HG02870 (cell line): ENCODE results near the gene MMRN2.

Source experiments
- ATAC-seq: cut with Tn5 transposase; IDR thresholded peaks from one replicate; pipeline ENCODE4 v1.9.1; 2021; ENCODE audit warnings: mild to moderate bottlenecking, moderate library complexity; ENCODE audit not compliant: unreplicated experiment

Gene MMRN2

DNA sequence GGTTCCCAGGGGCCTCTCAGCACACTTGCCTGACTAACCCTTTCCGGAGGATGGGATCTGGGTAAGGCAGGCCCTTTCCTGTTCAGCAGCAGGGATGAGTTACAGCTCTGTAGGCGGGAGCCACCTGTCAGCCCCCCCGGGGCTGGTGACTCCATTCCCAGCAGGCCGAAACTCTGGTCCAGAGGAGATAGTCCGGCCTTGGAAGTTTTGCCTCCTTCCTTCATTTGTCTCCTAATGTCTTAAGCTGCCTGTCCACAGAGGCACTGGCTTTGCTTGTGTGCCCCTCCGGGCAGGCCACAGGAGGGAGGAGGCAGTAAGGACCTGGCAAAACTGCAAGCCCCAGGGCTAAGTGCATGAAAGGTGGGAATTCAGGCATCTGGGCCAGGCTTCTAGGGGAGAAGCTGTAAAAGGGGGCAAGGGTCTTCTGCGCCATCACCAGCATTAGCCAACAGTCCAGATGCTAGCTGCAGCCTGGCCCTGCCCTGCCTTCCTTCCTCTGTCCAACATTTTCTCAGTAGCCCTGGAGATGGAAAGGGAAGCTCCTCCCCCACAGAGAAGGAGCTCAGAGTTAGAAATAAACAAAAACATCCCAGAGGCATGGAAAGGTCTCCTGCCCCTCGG, 12.1 kb upstream of the MMRN2 start:
- no peak for ATAC-seq

DNA sequence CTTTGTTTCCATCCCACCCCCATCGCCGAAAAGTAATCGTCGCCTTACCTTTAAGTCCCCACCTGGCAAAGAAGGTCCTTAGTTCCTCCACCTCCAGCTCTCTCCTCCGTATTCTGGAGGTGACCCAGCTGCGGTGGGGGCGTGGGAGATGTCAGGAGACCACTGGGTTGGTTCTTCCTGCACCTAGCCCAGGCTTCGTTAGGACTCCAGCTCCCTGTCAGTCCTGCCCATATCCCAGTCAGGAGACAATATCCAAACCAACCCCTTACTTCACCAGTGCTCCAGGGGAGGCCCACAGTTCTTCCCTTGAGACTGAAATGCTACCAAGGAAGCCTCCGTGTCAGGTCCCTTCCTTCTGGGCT, 11.6 kb upstream of the MMRN2 start:
- no peak for ATAC-seq

DNA sequence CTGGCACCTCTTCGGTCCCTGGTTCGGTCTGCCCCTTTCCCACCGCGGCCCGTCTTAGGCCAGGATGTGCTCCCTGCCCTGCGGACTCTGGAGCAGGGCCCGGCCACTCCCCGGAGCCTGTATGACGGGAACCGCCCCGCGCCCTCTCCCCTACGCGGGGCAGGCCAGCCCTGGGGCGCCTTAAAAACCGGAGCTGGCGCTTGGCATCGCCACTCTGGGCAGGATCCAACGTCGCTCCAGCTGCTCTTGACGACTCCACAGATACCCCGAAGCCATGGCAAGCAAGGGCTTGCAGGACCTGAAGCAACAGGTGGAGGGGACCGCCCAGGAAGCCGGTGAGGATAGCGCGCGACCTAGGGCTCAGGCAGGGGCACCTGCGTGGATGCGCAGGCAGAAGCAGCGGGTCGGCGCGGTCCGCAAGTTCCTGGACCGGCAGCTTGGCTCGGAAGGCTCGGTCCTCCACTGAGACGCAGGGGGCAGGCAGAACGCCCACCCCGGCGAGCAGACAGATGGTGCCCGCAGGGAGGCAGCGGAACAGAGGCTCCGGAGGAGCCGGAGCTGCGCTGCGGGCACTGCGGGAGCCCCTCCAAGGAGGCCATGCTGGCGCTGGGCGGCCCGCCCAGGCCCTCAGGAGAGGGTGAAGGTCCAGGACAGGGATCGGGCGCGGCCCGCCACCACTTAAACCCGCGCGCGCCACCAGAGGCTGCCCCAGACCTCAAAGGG, 11.0 kb upstream of the MMRN2 start, which contains the start of gene ADIRF:
ADIRF (plus strand) TSS at position 212 of the 723 bp plus-strand sequence; CDS start at position 275, 63 bp downstream.
- ATAC-seq: no peak

DNA sequence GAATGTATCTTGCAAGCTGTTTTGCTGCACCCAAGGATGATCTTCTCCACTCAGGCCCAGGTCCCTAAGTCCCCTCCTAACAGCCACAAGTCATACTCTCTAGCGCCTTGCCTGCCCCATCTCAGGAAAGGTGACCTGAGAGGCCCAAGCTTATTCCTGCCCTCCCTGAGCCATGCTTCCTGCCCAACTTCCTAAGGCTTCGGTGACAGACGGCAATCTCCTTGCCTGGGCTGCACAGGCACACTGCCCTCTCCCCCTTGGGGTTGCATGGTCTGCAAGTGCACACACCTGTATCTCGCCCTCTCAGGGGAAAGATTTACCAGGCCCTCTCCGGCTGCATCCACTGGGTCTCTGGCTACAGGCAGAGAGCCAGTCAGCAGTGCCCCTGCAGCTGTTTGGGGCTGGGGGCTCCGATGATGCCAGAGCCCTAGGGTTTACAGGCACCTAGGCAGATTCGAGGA, 10.1 kb upstream of the MMRN2 start:
- no peak for ATAC-seq

DNA sequence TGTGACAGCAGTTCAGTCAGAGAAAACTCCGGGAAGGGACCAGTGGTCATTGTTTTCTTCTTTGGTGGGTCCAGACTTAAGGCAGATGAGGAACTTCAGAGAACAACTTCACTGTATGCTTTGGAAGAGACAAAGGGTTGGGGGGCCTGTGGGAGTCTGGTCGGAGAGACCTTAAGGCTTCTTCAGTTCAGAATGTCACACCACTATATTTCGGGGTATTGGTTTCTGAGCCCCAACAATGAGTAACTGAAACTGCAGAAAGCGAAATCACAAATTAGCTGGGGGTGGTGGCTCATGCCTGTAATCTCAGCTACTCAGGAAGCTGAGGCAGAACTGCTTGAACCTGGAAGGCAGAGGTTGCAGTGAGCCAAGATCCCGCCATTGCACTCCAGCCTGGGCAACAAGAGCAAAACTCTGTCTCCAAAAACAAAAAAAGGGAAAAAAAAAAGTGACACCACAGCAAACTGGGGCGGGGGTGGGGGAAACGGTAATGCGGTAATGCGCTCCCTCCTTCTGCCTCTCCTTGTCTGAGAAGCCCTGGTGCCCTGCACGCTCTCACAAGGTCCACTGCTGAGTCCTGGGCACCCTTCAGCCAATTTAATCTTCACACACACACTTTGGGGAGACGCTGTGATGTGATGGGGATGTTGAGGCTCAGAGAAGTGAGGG, 8.7 kb upstream of the MMRN2 start:
- peak; percentile 28 for ATAC-seq

DNA sequence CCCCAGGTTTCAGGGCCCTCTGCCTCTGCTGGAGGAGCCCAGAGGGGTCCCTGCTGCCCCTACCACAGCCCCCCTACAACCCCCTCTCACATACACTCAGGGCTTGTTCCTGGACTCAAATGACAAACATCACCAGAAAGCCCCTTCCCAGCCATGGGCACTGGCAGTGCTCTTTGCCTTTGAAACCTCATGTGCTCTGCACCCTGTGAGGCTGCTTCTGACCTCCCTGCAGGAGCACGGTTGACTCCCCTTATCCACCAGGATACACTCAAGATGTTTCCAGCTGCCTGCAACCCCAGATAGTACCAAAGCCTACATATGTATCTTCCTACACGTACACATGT, 7.4 kb upstream of the MMRN2 start:
- ATAC-seq: no peak

DNA sequence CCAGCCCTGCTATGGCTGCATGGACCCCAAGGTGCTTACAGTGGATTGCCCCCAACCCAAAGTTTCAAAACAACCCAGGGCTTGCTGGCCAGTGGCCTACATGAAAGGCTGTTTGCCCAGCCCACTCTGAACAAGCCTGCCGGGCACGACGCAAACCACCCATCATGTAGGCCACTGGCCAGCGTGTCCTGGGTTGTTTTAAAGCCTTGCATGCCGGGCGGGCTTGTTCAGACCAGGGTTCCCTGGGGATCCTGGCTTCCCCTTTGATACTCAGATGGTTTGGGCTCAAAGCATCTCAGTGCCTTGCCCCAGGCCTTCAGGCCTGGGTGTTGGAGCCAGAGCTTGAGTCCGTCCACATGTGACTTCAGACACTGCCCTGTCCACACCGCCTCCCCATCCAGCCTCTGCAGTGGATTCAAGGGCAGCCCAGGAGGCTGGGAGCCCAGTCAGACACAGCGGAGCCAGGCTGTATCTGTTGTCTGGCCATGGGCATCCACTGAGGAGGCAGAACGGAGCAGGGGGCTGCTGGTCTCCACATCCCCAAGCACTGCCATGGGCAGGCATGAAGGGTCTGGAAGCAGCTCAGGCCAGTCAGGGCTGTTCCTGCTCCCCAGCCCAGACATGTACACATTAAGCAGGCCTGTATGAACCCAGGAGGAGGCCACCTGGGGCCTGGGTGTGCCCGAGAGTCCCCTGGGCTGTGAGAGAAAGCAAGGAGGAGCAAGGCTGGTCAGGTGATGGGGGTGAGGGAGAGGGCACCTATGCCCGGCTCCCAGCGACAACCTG, 6.8 kb upstream of the MMRN2 start:
- no peak for ATAC-seq

DNA sequence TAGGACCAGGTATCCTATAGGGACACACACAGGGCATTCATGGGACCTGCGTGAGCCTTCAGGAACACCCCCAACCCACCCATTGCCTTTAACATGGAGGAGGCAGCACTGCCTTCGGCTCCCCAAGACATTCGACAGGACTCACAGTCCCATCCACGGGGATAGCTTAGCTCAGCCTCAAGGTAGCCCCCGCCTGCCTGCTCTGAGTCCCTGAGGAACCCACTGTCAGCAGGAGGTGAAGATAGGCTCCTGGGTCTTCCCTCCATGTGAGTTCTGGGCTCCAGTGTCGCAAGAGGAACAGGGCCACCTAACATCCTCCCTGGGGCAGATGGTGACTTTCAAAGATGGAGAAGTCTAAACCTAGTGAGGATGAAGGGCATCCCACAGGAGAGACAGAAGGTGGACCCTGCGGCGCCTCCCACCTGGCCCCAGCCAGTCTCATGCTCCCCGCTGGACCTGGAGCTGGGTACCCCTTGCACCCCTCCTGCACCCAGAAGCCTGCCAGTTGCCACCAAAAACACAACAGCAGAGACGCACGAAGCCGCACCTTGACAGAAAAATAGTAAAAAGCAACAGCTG, 6.0 kb upstream of the MMRN2 start:
- ATAC-seq: no peak

DNA sequence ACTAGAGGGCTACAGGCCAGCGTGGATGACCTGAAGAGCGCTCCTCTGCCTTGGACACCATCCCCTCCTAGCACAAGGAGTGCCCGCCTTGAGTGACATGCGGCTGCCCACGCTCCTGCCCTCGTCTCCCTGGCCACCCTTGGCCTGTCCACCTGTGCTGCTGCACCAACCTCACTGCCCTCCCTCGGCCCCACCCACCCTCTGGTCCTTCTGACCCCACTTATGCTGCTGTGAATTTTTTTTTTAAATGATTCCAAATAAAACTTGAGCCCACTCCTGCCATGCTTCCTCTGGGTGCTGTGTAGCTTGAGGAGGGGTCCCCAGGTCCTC, 5.5 kb upstream of the MMRN2 start:
- ATAC-seq: no peak

DNA sequence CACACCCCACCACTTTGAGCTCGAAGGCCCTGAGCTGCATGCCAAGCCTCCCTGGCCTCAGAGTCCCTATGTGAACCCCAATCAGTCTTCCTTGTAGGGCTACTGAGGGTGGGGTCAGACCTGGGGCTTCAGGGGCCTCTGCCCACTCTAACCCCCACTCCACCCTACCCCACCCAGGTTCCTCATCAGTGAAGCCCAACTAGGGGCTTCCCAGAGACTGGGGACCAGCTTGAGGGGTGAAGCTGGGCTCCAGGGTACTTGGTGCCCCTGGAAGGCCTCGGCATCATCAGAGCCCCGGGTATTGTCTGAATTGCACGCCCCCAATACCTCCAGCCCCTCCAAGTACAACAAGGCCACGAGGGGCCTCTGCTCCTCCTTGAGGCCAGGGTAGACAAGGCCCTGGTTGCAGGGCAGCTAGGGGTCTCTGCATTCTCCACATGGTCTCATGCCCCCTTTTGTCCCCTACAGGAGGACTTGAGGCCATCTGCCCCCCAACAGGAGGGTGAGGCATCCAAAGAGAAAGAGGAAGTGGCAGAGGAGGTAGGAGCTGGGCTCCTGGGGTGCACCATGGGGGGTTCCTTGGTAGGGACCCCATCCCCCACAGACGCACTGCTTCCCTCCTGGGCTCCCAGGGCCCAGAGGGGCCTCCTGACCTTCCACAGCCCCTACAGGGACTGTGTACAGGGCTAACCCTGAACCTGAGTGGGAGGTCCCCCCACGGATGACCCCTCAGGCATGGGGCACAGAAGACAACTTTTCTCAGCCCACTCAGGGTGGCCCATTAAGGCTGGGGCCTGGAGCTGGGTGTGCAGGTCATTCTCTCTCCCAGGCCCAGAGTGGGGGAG, 4.9 kb upstream of the MMRN2 start:
- no peak for ATAC-seq

DNA sequence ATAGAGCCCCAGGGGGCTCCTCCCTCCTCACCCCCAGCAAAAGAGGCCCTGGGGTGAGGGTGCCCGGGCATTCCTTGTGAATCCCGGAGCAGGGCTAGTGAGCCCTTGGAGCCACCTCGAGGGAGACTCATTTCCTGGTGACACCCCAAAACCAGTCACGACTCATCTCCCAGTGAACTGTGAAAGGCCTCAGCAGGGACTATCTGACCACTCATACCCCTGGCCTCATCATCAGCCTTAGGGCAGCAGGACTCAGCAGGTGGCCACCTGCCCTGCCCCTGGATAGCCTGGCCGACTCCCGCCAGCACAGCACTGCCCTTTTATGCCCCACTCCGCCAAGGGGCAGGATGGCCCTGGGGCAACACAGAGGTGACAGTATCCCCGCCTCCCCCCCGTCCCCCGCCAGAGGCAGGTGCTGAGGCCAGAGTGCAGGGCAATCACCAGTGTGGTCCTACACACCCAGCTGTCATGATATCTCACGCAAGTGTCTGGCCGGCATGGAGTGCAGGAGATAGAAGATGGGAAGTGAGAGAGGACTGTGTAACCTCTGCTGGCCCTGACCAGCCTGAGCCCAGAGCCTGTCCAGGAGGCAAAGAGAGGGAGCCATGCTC, 4.2 kb upstream of the MMRN2 start:
- no peak for ATAC-seq

DNA sequence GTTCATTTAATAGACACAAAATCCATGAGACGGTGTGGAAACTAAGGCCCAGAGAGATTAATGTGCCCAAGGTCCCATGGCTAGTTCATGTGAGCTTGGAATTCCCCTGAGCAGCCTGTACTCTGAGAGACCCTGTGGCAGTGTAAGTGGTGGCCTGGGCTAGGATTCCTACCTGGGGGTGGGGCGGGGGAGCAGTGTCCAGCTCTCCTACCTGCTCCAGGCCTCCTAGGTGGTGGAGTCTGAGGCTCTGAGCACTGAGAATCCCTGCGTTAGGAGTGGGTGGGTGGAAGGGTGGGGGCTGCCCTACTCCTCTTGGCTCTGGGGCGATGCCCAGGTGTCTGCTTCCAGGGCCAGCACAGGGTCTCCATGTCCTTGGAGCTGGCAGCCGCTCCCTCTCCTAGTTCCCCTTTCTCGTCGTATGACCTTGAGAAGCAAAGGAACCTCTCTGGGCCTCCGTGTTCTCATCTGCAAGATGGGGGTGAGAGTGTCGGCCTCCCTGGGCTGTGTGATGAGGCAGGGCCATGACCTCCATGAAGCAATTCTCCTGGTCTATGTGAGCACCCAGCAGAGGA, 3.5 kb upstream of the MMRN2 start:
- ATAC-seq: no peak

DNA sequence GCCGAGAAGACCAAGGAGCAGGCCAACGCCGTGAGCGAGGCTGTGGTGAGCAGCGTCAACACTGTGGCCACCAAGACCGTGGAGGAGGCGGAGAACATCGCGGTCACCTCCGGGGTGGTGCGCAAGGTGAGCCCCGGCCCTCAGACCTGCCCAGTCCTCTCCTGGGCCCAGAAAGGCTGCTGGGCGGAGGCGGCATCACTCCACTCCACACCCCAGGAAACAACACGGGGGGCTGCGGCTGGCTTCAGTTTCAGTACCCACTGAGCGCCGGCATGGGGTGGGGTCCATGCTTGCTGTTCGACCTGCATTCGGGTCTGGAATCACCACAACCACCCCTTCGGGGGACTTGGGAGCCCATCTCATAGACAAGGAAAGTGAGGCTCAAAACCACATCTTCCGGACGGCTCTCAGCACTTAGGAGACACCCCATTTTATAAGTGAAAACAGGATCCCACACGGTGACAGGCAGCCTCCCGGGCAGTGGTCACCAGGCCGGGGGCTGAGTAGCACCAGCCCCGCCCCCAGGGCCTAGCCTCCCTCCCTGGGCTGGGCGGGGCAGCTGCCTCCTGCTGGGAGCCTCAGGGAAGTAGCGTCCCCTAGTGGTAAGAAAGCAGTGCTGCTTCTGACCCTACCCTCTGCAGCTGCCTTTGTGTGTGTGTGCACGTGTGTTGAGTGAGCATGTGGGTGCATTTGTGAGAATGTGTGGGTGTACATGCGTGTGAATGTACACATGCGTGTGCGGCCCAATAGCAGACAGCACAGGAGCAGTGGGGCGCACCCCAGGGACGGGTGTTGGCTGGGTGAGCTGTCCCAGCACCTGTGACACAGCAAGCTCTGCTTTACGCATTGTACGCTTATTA, 2.8 kb upstream of the MMRN2 start:
- ATAC-seq: peak; percentile 74

DNA sequence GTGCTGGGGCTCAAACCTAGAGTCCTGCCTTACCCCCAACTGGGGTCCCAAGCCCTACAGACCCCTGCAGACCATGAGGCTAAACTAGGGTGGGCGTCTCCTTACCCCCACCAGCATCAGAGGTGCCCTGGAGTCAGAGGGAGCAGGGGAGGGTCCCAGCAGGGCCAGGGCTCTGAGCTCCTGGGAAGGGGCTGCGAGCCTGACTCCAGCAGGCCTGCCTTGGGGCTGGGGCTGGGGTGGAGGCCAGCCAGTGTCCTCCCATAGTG, 2.3 kb upstream of the MMRN2 start:
- no peak for ATAC-seq

DNA sequence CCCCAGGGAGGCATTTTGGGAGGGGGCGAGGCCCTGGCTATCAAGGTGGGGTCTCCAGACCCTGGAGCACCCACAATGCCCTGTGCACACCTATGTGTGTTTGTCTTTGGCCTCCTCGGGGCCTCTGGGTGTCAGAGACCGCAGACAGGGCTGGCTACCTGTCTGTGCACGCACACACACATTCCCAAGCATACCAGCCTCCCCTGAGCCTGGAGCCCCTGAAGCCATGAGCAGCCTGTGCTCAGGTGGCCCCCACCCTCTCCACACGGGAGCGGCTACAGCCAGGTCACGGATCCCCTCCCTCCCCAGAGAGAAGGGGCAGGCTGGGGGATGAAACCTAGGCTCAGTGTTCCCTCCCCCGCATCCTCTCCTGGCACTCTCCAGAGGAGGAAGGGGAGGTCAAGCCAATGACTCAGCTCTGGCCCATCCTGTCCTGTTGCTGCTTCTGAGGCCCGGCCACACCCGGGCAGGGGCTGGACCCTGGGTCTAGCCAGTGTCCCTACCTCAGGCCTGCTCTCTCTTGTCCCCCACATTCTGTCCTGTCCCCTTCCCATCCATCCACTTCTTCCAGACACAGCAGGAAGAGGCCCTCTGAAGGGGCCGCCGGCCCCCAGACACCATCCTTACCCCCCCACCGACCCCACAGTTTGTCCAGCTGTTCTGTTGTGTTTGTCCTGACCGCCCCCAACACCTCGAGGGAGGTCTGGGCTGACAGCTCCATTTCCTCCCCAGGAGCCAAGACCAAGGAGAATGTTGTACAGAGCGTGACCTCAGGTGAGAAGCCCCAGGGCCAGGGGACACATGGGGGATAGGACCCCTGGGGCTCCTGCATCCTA, 1.7 kb upstream of the MMRN2 start:
- no peak for ATAC-seq

DNA sequence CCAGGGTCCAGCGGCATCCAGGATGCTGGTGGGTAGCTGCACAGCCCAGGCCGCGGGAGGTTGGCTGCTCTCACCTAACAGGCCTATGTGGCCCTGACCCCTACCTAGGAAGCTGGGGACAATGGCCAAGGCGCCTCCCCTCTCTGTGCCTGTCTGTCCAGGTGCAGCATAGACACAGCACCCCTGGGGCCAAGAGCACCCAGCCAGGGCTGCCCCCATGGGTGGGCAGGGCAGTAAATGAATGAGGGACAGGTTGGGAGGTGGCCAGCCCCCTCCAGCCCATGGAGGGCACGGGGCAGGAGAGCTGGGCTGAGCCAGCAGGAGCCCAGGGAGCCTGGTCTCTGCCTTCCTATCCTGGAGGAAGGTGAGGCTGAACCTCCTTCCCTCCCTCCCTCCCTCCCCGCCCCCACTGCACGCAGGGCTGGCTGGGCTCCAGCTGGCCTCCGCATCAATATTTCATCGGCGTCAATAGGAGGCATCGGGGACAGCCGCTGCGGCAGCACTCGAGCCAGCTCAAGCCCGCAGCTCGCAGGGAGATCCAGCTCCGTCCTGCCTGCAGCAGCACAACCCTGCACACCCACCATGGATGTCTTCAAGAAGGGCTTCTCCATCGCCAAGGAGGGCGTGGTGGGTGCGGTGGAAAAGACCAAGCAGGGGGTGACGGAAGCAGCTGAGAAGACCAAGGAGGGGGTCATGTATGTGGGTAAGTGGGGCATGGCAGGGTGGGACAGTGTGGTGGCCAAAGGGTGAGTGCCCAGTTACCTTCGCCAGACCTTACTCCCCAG, 893 bp upstream of the MMRN2 start, which contains the start of gene SNCG:
SNCG (plus strand) TSS at position 484 of the 785 bp plus-strand sequence; CDS start at position 583, 99 bp downstream.
- no peak for ATAC-seq

DNA sequence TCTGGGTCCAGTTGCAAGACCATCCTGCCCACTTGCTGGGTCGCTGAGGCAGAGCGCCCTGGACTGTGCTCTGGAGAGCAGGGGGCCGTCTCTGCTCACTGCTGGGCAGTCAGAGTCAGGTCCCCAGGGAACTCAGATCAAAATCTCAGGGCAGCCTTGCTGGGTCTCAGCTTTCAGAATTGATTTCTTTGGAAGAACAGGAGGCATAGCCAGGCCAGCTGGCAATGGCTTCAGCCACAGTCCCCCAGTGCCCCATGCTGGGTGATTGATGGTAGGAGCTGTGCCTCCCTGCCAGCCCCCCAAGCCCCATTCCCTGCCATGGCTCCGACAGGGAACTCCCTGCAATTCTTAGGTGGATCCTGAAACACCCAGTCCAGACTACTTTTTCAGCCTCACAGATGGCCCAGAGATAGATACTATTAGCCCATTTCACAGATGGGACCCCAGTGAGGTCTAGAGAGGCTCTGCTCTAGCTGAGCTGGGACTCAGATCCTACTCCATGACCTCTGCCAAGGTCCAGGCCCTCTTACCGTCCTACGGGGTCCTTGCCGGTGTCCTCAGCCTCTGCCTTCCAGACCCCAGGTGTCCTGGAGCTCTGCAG, 467 bp downstream of the MMRN2 start:
- no peak for ATAC-seq
